Stomach smooth muscle (tissue), 2 donors: Measurements from ENCODE around the gene PLEKHH2.
"Not testable (repeated sequence)": the region's sequence is repeated elsewhere in the genome, so short reads cannot be mapped to it uniquely, and the experiment has no call there.

Experiments
- H3K27ac ChIP-seq: one replicate; pipeline ENCODE4 v1.7.0; 2013; ENCODE audit warnings: mild to moderate bottlenecking, low read length, inconsistent platforms
- H3K27me3 ChIP-seq, 2 donors: one replicate each; pipeline ENCODE4 v1.7.0; 2013; ENCODE audit warnings: low read length in 2 of 2; ENCODE audit not compliant: insufficient read depth in 2 of 2, control insufficient read depth in 1 of 2
- H3K36me3 ChIP-seq, 2 donors: one replicate each; pipeline ENCODE4 v1.7.0; 2013; ENCODE audit warnings: low read length in 2 of 2; ENCODE audit not compliant: control insufficient read depth in 2 of 2, insufficient read depth in 2 of 2
- H3K4me1 ChIP-seq: one replicate; pipeline ENCODE4 v1.7.0; 2013; ENCODE audit warnings: low read length; ENCODE audit not compliant: control insufficient read depth, insufficient read depth
- H3K4me3 ChIP-seq, 2 donors: one replicate each; pipeline ENCODE4 v1.7.0; 2013; ENCODE audit warnings: low read length in 2 of 2
- H3K9ac ChIP-seq, 2 donors: one replicate each; pipeline ENCODE4 v1.7.0; 2013; ENCODE audit warnings: low read length in 2 of 2, mild to moderate bottlenecking in 1 of 2
- H3K9me3 ChIP-seq, 2 donors: one replicate each; pipeline ENCODE4 v1.7.0; 2013; ENCODE audit warnings: low read length in 2 of 2; ENCODE audit not compliant: control insufficient read depth in 2 of 2
- donor health status: healthy.
- donor health status: Pancreatic carcinoma.

The PLEKHH2 gene

DNA sequence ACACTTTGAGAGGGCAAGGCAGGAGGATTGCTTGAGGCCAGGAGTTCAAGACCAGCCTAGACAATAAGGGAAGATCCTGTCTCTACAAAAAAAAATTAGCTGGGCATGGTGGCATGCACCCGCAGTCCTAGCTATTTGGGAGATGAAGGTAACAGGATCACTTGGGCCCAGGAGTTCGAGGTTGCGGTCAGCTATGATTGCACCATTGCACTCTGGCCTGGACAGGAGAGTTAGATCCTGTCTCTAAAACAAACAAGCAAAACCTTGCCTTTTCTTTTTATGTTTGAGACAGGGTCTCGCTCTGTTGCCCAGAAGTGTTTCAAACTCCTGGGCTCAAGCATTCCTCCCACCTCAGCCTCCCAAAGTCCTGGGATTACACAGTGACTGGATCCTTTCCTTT is 26.7 kb upstream of the PLEKHH2 start:
- Histone ChIP-seq H3K9ac (no peak overlapping the region), H3K27me3 (no peaks in the 10 kb centered on the region), H3K4me1 (no peaks in the 10 kb centered on the region), H3K36me3 (no peaks in the 10 kb centered on the region), H3K27ac (no peak overlapping the region), H3K4me3 (no peak overlapping the region), H3K9me3 (no peaks in the 10 kb centered on the region)

GRCh38 chr2:43611987-43612894 is 24.8 kb upstream of the PLEKHH2 start:
- no peak overlapping the region for H3K27ac ChIP-seq
- H3K9me3 ChIP-seq = no peaks in the 10 kb centered on the region
- H3K4me1 ChIP-seq = no peaks in the 10 kb centered on the region
- H3K4me3 ChIP-seq = peak overlapping the region; percentile 14 to 29
- no peaks in the 10 kb centered on the region for H3K27me3 ChIP-seq
- peak overlapping the region in 1 of 2 donors; percentile 21 for H3K9ac ChIP-seq
- no peaks in the 10 kb centered on the region for H3K36me3 ChIP-seq

DNA sequence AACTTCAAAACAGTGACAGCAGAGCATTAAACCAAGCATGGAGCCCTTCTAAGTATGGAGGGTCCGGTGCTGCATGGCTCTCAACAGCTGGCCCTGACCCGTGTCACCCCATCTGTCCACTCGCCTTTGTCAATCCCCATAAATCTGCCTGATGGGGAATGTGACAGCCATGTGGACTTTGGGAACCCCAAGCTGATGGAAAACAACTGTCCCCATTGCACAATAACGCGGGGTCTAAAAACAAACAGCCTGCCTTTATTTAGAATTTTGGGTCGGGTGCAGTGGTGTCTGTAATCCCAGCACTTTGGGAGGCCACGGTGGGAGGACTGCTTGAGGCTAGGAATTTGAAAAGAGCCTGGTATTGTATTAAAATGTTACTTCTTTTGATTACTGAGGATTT is 24.1 kb upstream of the PLEKHH2 start:
- Histone ChIP-seq H3K4me1 (no peaks in the 10 kb centered on the region), H3K27me3 (no peaks in the 10 kb centered on the region), H3K36me3 (no peaks in the 10 kb centered on the region), H3K4me3 (peak overlapping the region; percentile 14 to 29), H3K27ac (no peak overlapping the region), H3K9ac (peak overlapping the region in 1 of 2 donors; percentile 21), H3K9me3 (no peaks in the 10 kb centered on the region)

GRCh38 chr2:43616967-43617680 is 19.9 kb upstream of the PLEKHH2 start:
- Histone ChIP-seq H3K27me3 (no peaks in the 10 kb centered on the region), H3K9me3 (no peaks in the 10 kb centered on the region), H3K36me3 (no peaks in the 10 kb centered on the region), H3K9ac (no peak overlapping the region), H3K27ac (no peak overlapping the region), H3K4me1 (no peaks in the 10 kb centered on the region), H3K4me3 (no peak overlapping the region)

GRCh38 chr2:43619511-43619910 is 17.5 kb upstream of the PLEKHH2 start:
- Histone ChIP-seq H3K9ac (no peak overlapping the region), H3K27ac (no peak overlapping the region), H3K27me3 (no peaks in the 10 kb centered on the region), H3K4me1 (no peaks in the 10 kb centered on the region), H3K36me3 (no peaks in the 10 kb centered on the region), H3K4me3 (no peak overlapping the region), H3K9me3 (no peaks in the 10 kb centered on the region)

DNA sequence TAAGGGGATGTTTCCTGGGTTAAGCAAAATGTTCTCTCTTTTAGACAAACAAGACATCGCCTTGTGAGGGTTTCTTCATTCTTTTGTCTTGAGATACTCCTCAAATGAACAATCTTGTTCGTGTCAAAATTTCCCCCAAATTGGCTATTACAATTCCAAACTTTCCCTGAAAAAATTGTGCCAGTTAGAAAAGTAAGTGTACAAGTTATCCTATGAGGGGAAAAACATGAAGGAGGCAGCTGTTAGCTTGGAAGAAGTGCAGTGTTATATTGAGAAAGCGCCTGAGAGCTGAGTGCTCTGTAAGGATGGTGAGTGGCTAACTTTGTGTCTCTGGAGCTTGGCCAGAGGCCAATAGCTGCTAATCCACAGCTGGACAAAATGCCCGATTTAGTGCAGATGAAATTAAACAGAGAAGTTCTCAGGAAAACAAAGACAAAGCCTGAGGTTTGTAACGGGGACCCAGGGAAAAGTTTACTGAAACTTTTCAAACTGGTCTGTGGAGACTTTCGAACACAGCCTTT is 14.1 kb upstream of the PLEKHH2 start:
- no peak overlapping the region for H3K9ac ChIP-seq
- H3K27me3 ChIP-seq = no peaks in the 10 kb centered on the region
- H3K9me3 ChIP-seq = no peaks in the 10 kb centered on the region
- H3K27ac ChIP-seq = no peak overlapping the region
- peak overlapping the region in 1 of 2 donors; percentile 36 for H3K4me3 ChIP-seq
- H3K36me3 ChIP-seq = no peaks in the 10 kb centered on the region
- H3K4me1 ChIP-seq = no peaks in the 10 kb centered on the region

DNA sequence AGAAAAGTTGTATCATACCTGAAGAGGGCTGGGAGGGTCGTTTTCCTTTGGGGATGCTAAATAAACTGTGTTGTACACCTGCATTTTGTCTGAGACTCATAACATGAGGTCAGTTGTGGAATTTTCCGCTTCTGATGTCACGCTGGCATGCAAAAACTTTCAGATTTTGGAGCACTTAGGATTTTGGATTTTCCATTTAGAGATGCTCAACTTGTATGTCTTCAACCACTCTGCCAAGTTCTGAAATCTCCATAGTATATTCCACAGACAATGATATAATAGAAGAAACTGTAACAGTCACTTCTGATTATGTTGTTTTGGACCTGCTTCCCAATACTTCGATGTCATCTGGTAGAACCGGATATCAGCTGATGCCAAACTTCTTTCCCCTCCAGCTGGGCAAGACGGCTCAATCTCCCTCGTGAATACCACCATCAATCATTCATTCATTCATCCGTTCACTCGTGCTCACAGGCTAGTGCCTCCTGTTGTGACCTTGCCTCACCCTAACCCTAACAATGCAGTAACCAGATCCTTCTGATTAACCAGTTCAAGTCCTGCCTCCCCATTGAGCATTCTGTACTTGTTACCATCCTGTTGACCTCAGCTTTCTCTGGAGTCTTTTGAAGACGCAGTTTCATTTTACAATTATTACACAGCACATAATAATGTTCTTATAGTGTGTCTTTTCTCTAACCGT is 5.3 kb upstream of the PLEKHH2 start:
- Histone ChIP-seq H3K27me3 (peaks cover 2 to 6% of the 10 kb centered on the region in 2 donors), H3K4me3 (no peak overlapping the region), H3K9ac (no peak overlapping the region), H3K4me1 (peaks cover 3% of the 10 kb centered on the region), H3K9me3 (no peaks in the 10 kb centered on the region), H3K36me3 (no peaks in the 10 kb centered on the region), H3K27ac (no peak overlapping the region)

DNA sequence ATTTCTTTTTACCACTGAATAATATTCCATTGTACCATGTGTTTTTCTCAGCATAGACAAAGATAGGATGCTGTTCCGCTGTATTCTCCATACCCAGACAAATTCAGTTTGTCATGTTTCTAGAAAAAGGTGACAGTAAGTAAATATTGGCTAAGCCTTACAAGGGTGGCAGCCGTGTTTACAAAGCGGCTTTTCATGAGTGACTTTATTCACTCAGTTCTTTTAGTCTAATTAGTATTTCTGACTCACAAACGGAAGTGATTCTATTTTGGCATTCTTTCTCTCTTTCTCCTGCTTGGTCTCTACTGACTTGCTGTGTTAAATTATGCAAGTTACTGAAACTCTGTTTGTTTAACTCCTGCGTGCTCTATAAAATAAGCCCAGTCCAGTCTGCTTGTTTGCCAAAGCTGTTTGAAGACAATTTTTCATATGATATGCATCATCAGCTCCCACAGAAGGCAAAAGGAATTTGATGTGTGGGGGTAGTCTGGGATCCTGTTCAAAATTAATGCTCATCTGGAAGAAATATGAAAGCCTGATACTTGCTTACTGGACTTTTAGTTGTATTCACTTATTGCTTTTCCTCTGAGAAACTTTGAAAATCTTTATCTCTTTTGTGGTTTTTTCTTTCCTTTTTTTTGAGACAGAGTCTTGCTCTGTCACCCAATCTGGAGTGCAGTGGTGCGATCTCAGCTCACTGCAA is 2.3 kb upstream of the PLEKHH2 start:
- Histone ChIP-seq H3K9me3 (no peaks in the 10 kb centered on the region), H3K36me3 (no peaks in the 10 kb centered on the region), H3K4me1 (peaks cover 7% of the 10 kb centered on the region), H3K4me3 (no peak overlapping the region), H3K27ac (no peak overlapping the region), H3K27me3 (peaks cover 2 to 6% of the 10 kb centered on the region in 2 donors), H3K9ac (no peak overlapping the region)

GRCh38 chr2:43636153-43636552 is 907 bp upstream of the PLEKHH2 start:
- not testable (repeated sequence) for H3K4me3 ChIP-seq, H3K4me1 ChIP-seq, H3K27ac ChIP-seq, H3K36me3 ChIP-seq, H3K27me3 ChIP-seq, H3K9ac ChIP-seq, H3K9me3 ChIP-seq

DNA sequence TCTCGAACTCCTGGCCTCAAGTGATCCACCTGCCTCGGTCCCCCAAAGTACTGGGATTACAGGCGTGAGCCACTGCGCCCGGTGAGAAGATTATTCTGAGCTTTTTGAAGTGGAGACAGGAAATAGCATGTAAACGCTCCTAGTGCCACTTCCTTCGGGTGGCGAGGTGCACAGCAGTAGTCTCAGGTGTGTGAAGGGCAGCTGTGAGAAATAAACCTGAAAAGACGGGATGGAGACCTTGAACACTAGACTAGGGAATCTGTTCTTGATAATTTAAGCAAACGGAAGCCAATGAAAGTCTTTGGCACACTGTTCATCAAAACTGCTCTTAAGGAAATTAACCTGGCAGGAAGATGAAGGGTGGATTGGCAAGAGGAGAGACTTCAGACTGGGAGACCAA is 439 bp upstream of the PLEKHH2 start:
- Histone ChIP-seq H3K4me1 (peaks cover 7% of the 10 kb centered on the region), H3K4me3 (peak overlapping the region; percentile 84 to 92), H3K36me3 (no peaks in the 10 kb centered on the region), H3K27me3 (peaks cover 2 to 6% of the 10 kb centered on the region in 2 donors), H3K9ac (peak overlapping the region in 1 of 2 donors; percentile 64), H3K9me3 (no peaks in the 10 kb centered on the region), H3K27ac (no peak overlapping the region)
